HepG2 (cell line): ENCODE measurements around the gene CHD9NB. TPM values are rescaled to one million over a fixed set of nuclear protein-coding genes. Genes with fewer than 3 reads are reported as not detected.

ENCODE experiments used
- ADNP ChIP-seq: sonication (generic); formaldehyde crosslinking; IDR thresholded peaks from 2 replicates; pipeline ENCODE4 v1.4.0; 2020; ENCODE audit warnings: missing genetic modification reagents
- CHCHD3 ChIP-seq: sonication (generic); formaldehyde crosslinking; IDR thresholded peaks from 2 replicates; pipeline ENCODE4 v1.8.0; 2022; ENCODE audit warnings: mild to moderate bottlenecking, missing genetic modification reagents, moderate library complexity
- DRAP1 ChIP-seq: IDR thresholded peaks from 2 replicates; pipeline ENCODE4 v1.6.1; 2016; ENCODE audit warnings: missing genetic modification reagents, missing compliant biosample characterization
- EEA1 ChIP-seq: sonication (generic); formaldehyde crosslinking; IDR thresholded peaks from 2 replicates; pipeline ENCODE4 v1.5.1; 2020; ENCODE audit warnings: mild to moderate bottlenecking, missing genetic modification reagents, borderline replicate concordance
- HMGA1 ChIP-seq: sonication (generic); formaldehyde crosslinking; conservative IDR thresholded peaks from 2 replicates; pipeline ENCODE4 v1.4.0; 2020; ENCODE audit warnings: missing genetic modification reagents
- KMT2A ChIP-seq: sonication (generic); formaldehyde crosslinking; IDR thresholded peaks from 2 replicates; pipeline ENCODE4 v1.4.0; 2020; ENCODE audit warnings: missing genetic modification reagents
- LBX2 ChIP-seq: sonication (generic); formaldehyde crosslinking; IDR thresholded peaks from 2 replicates; pipeline ENCODE4 v1.5.0; 2020; ENCODE audit warnings: missing genetic modification reagents, mild to moderate bottlenecking, borderline replicate concordance
- MAFK ChIP-seq, 2 experiments: IDR thresholded peaks in 1 of 2; conservative IDR thresholded peaks in 1 of 2; 2 replicates each; pipeline ENCODE4 v1.6.1; 2011; ENCODE audit warnings: improper control_type of control experiment in 2 of 2, low read length in 2 of 2
- MXD4 ChIP-seq: IDR thresholded peaks from 2 replicates; pipeline ENCODE4 v1.6.1; 2016; ENCODE audit warnings: mild to moderate bottlenecking, missing biosample characterization, missing genetic modification reagents
- SOX13 ChIP-seq, 3 experiments: fragments of 450-650 bp in 1 of 3; sonication (generic) in 1 of 3; formaldehyde crosslinking in 1 of 3; IDR thresholded peaks in 2 of 3; conservative IDR thresholded peaks in 1 of 3; 2 replicates each; pipeline versions ENCODE4 v1.5.0 to v1.6.1; 2016 to 2020; ENCODE audit warnings: antibody characterized with exemption in 1 of 3, mild to moderate bottlenecking in 1 of 3, missing compliant biosample characterization in 1 of 3, missing genetic modification reagents in 1 of 3, moderate library complexity in 1 of 3
- TBX2 ChIP-seq: sonication (generic); formaldehyde crosslinking; IDR thresholded peaks from 2 replicates; pipeline ENCODE4 v1.5.0; 2020; ENCODE audit warnings: missing genetic modification reagents, mild to moderate bottlenecking, borderline replicate concordance
- TP53 ChIP-seq: sonication (generic); formaldehyde crosslinking; conservative IDR thresholded peaks from 2 replicates; pipeline ENCODE4 v1.4.0; 2020; ENCODE audit warnings: missing genetic modification reagents
- USF2 ChIP-seq, 2 experiments: sonication (generic) in 1 of 2; formaldehyde crosslinking in 1 of 2; IDR thresholded peaks; 2 replicates each; pipeline versions ENCODE4 v1.5.1 to v1.6.1; 2011 to 2020; ENCODE audit warnings: borderline replicate concordance in 1 of 2, low read depth in 1 of 2, low read length in 1 of 2, mild to moderate bottlenecking in 1 of 2, missing genetic modification reagents in 1 of 2, moderate library complexity in 1 of 2
- ZBTB1 ChIP-seq: sonication (generic); formaldehyde crosslinking; IDR thresholded peaks from 2 replicates; pipeline ENCODE4 v1.4.0; 2020; ENCODE audit warnings: missing genetic modification reagents, borderline replicate concordance
- ZFX ChIP-seq: sonication (generic); formaldehyde crosslinking; IDR thresholded peaks from 2 replicates; pipeline ENCODE4 v1.4.0; 2020; ENCODE audit warnings: mild to moderate bottlenecking, low read depth, missing genetic modification reagents, moderate library complexity
- ZNF251 ChIP-seq: sonication (generic); formaldehyde crosslinking; IDR thresholded peaks from 2 replicates; pipeline ENCODE4 v1.9.0; 2021; ENCODE audit warnings: mild to moderate bottlenecking, missing genetic modification reagents
- ZNF562 ChIP-seq: sonication (generic); formaldehyde crosslinking; IDR thresholded peaks from 2 replicates; pipeline ENCODE4 v1.8.0; 2022; ENCODE audit warnings: missing genetic modification reagents, borderline replicate concordance
- ZNF772 ChIP-seq: sonication (generic); formaldehyde crosslinking; IDR thresholded peaks from 2 replicates; pipeline ENCODE4 v1.5.0; 2020; ENCODE audit warnings: mild to moderate bottlenecking, missing genetic modification reagents
- ZSCAN25 ChIP-seq: sonication (generic); formaldehyde crosslinking; IDR thresholded peaks from 2 replicates; pipeline ENCODE4 v1.8.0; 2022; ENCODE audit warnings: mild to moderate bottlenecking, missing genetic modification reagents
- polyA plus RNA-seq, 8 experiments: library from polyadenylated mRNA; depleted of rRNA in 3 of 8; stranded (reverse) in 7 of 8; unstranded in 1 of 8; fragments of >200 nt; fragmentation: Illumina TruSeq in 4 of 8; extraction: Trizol in 4 of 8; gene quantifications; 2 replicates each; pipeline versions ENCODE4 v1.2.1 to v1.2.3, GENCODE V29; 2011 to 2016; ENCODE audit warnings: low read depth in 4 of 8, missing spikeins in 1 of 8, mixed read lengths in 1 of 8; ENCODE audit not compliant: insufficient read depth in 1 of 8
- total RNA-seq, 5 experiments: library from RNA; depleted of rRNA; stranded (reverse); fragments of >200 nt; fragmentation: Illumina TruSeq; extraction: Trizol; gene quantifications; 2 replicates each; pipeline ENCODE4 v1.2.3, GENCODE V29; 2016; ENCODE audit warnings: low read depth in 1 of 5
- TF ChIP-seq, protein P1 (sequence below): sonication (generic); formaldehyde crosslinking; IDR thresholded peaks from 2 replicates; pipeline ENCODE4 v1.4.0; 2020; ENCODE audit warnings: missing genetic modification reagents
- TF ChIP-seq, protein P2 (sequence below): sonication (generic); formaldehyde crosslinking; IDR thresholded peaks from 2 replicates; pipeline ENCODE4 v1.5.0; 2020; ENCODE audit warnings: missing genetic modification reagents

The CHD9NB gene
- total and polyA plus RNA-seq, 2 of the 13 experiments (the other 11 are each of a cell fraction or from before 2014, with no cell fraction given), result 0.17 to 0.18 TPM

GRCh38 chr16:53055541-53056391 lies 3.1 kb upstream of the CHD9NB start (continued):
- TF ChIP-seq USF2 (IDR thresholded peaks at IDR 0.05; ENCODE audit: low read depth, low read length) (no peak), USF2 (CRISPR knock-in tag; IDR thresholded peaks at IDR 0.05; ENCODE audit: borderline replicate concordance) (no peak), ADNP (CRISPR knock-in tag) (peak; percentile 74), ZBTB1 (CRISPR knock-in tag) (no peak), TP53 (CRISPR knock-in tag) (no peak), LBX2 (CRISPR knock-in tag) (no peak), ZFX (0 out of 2 replicates have a peak, but pooled peaks have one; percentile 40), CHCHD3 (CRISPR knock-in tag) (no peak), SOX13 (IDR thresholded peaks at IDR 0.05) (peak; percentile 41; the same call in 1 of the 2 replicates), SOX13 (CRISPR knock-in tag; conservative IDR thresholded peaks at IDR 0.05 in 1 of 2, IDR thresholded peaks at IDR 0.05 in 1 of 2) (0 out of 4 replicates have a peak, but pooled peaks of 1 of the 2 experiments have one; percentile 39), EEA1 (CRISPR knock-in tag) (no peak), KMT2A (CRISPR knock-in tag) (no peak; the same call in 1 of the 2 replicates), ZNF772 (no peak; the same call in 1 of the 2 replicates), ZNF562 (CRISPR knock-in tag) (no peak), ZNF251 (CRISPR knock-in tag) (no peak), MAFK (conservative IDR thresholded peaks at IDR 0.05 in 1 of 2, IDR thresholded peaks at IDR 0.05 in 1 of 2; ENCODE audit: low read length in 2 of 2) (no peak), ZSCAN25 (CRISPR knock-in tag) (peak; percentile 7; the same call in 1 of the 2 replicates), MXD4 (no peak), DRAP1 (no peak), HMGA1 (no peak), TBX2 (peak; percentile 7; the same call in 1 of the 2 replicates)
- TF ChIP-seq, protein P1, sequence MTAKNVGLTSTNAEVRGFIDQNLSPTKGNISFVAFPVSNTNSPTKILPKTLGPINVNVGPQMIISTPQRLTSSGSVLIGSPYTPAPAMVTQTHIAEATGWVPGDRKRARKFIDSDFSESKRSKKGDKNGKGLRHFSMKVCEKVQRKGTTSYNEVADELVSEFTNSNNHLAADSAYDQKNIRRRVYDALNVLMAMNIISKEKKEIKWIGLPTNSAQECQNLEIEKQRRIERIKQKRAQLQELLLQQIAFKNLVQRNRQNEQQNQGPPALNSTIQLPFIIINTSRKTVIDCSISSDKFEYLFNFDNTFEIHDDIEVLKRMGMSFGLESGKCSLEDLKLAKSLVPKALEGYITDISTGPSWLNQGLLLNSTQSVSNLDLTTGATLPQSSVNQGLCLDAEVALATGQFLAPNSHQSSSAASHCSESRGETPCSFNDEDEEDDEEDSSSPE (CRISPR knock-in tag), result no peak
- TF ChIP-seq, protein P2, sequence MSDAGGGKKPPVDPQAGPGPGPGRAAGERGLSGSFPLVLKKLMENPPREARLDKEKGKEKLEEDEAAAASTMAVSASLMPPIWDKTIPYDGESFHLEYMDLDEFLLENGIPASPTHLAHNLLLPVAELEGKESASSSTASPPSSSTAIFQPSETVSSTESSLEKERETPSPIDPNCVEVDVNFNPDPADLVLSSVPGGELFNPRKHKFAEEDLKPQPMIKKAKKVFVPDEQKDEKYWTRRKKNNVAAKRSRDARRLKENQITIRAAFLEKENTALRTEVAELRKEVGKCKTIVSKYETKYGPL (CRISPR knock-in tag), result no peak
